Activated naive CD4-positive, alpha-beta T cell treated with anti-CD3 and anti-CD28 coated beads for 36 hours (primary cell): Measurements from ENCODE around the gene MAS1. TPM values are rescaled to one million over a fixed set of nuclear protein-coding genes. Genes with fewer than 3 reads are reported as not detected.

Source experiments
- CTCF ChIA-PET: fragments of 350-600 bp; sonication (Branson Sonifier 250); formaldehyde crosslinking; loops from one replicate; lab custom pipeline; 2021; ENCODE audit warnings: antibody characterized with exemption; lab: Charles Lee
- DNase-seq: peaks from one replicate; pipeline ENCODE4 v3.0.0-alpha.2; 2020
- H3K27ac Mint-ChIP-seq: one replicate; pipeline ENCODE4 v1.8.0; 2021; ENCODE audit warnings: mild to moderate bottlenecking, mixed read lengths
- H3K27me3 Mint-ChIP-seq: one replicate; pipeline ENCODE4 v1.8.0; 2021; ENCODE audit warnings: low read depth, mixed read lengths
- H3K36me3 Mint-ChIP-seq: one replicate; pipeline ENCODE4 v1.8.0; 2021; ENCODE audit warnings: low read depth, mixed read lengths
- H3K4me1 Mint-ChIP-seq: one replicate; pipeline ENCODE4 v1.8.0; 2021; ENCODE audit warnings: low read depth, mixed read lengths
- H3K4me3 Mint-ChIP-seq: one replicate; pipeline ENCODE4 v1.8.0; 2021; ENCODE audit warnings: mild to moderate bottlenecking, moderate library complexity, mixed read lengths
- H3K9me3 Mint-ChIP-seq: one replicate; pipeline ENCODE4 v1.8.0; 2021; ENCODE audit warnings: mixed read lengths
- intact Hi-C: fragments of 100-400 bp; cut with micrococcal nuclease; formaldehyde crosslinking; loops from one replicate; pipeline ENCODE4 v1.15.1; 2023
- total RNA-seq, 2 experiments: library from RNA; stranded (reverse); gene quantifications; one replicate each; pipeline ENCODE4 v1.2.3, GENCODE V29; 2021

The MAS1 gene
- total RNA-seq, 2 experiments from 2014 or later: not detected

- H3K27me3 Mint-ChIP-seq: peaks cover 8% of the 10 kb centered on the region
- H3K4me3 Mint-ChIP-seq: no peak overlapping the region
- no peaks in the 10 kb centered on the region for H3K9me3 Mint-ChIP-seq
- intact Hi-C loops: no loop called here
- CTCF ChIA-PET: interaction anchor here (0.7 kb wide), 1 partner anchor 19 kb away, joined by 3 read pairs; no protein-coding TSS in a partner anchor
- DNase-seq: no peak
- H3K27ac Mint-ChIP-seq: no peak overlapping the region
- no peaks in the 10 kb centered on the region for H3K4me1 Mint-ChIP-seq
- no peaks in the 10 kb centered on the region for H3K36me3 Mint-ChIP-seq
Observed at GRCh38 chr6:159886270-159886669, 4.5 kb upstream of the MAS1 start.

- no peak overlapping the region for H3K4me3 Mint-ChIP-seq
- peaks cover 8% of the 10 kb centered on the region for H3K27me3 Mint-ChIP-seq
- no peak for DNase-seq
- H3K9me3 Mint-ChIP-seq: no peaks in the 10 kb centered on the region
- H3K27ac Mint-ChIP-seq: no peak overlapping the region
- H3K36me3 Mint-ChIP-seq: no peaks in the 10 kb centered on the region
- intact Hi-C loops: no loop called here
- H3K4me1 Mint-ChIP-seq: no peaks in the 10 kb centered on the region
- CTCF ChIA-PET: interaction anchor here (0.7 kb wide), 1 partner anchor 18 kb away, joined by 3 read pairs; no protein-coding TSS in a partner anchor
Observed at GRCh38 chr6:159887146-159887545, 3.6 kb upstream of the MAS1 start.

GRCh38 chr6:159887761-159888160 lies 3.0 kb upstream of the MAS1 start:
- Mint-ChIP-seq H3K4me3 (no peak overlapping the region), H3K36me3 (no peaks in the 10 kb centered on the region), H3K27me3 (peaks cover 8% of the 10 kb centered on the region), H3K27ac (no peak overlapping the region), H3K4me1 (no peaks in the 10 kb centered on the region), H3K9me3 (no peaks in the 10 kb centered on the region)
- no peak for DNase-seq
- CTCF ChIA-PET: no interaction called here
- intact Hi-C loops: no loop called here

DNA sequence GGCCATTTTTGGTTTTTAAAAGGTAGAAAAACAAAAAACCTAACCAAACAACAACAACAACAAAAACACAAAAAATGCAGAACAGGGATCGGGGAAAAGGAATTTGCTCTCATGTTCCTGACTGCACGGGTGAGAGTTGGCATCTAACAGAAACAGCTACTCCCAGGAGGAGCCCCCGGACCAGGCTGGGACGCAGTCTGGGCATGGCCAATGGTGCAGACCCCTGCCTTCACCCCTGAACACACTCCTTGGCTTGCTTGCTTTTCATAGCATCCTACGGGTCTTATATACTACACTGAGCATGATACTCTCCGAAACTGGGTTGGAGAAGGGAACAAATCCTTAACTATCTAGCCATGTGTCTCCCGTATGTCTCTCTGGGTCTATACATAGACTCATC lies 587 bp upstream of the MAS1 start:
- H3K27me3 Mint-ChIP-seq: peaks cover 11% of the 10 kb centered on the region
- CTCF ChIA-PET: no interaction called here

DNA sequence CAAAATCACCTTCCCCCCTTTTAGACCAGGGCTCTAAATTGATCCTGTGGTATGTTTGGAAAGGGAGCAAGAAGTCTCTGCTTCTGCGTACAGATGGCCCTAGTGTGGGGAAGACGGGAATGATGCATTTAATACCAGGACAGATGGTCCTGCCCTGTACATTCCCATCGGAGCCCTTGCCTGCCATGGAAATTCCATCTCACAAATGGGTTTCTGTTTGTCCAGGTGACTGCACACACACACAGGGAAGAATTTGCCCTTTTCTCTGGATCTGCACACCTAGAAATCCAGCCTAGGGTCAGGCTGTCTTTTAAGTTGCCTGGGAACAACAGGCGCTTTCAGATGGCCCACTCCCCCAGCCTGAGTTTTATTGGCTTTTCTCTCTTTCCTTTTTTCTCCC lies 1.3 kb downstream of the MAS1 start:
- Mint-ChIP-seq H3K27ac (no peak overlapping the region), H3K9me3 (no peaks in the 10 kb centered on the region), H3K27me3 (peaks cover 11% of the 10 kb centered on the region), H3K36me3 (no peaks in the 10 kb centered on the region), H3K4me3 (no peak overlapping the region), H3K4me1 (no peaks in the 10 kb centered on the region)
- DNase-seq: no peak
- CTCF ChIA-PET: no interaction called here
- intact Hi-C loops: no loop called here

More for the DNA sequence above, 587 bp upstream of the MAS1 start:
- DNase-seq: no peak
- no peaks in the 10 kb centered on the region for H3K4me1 Mint-ChIP-seq
- no peak overlapping the region for H3K4me3 Mint-ChIP-seq
- H3K27ac Mint-ChIP-seq: no peak overlapping the region
- no peaks in the 10 kb centered on the region for H3K9me3 Mint-ChIP-seq
- intact Hi-C loops: no loop called here
- no peaks in the 10 kb centered on the region for H3K36me3 Mint-ChIP-seq

DNA sequence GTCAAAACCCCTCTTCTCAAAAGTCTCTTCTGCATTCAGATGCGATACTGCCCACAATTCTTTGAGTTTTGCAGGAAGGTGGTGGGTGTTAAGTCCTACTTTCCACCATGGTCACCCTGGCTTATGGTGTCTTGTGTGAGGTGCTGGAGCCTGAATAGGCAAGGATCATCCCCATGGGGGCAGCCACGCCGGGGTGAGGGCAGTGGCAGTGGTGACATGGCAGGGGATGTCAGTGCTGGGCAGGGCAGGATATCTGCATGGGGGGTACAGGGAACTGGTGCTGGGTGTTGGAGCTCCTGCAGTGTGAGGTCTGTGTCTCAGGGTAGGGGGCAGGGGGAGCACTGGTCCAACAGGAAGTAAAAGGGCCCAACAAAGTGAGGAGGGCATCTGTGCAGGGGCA lies 2.3 kb downstream of the MAS1 start:
- Mint-ChIP-seq H3K36me3 (no peaks in the 10 kb centered on the region), H3K9me3 (no peaks in the 10 kb centered on the region), H3K27ac (no peak overlapping the region), H3K4me1 (no peaks in the 10 kb centered on the region), H3K27me3 (peaks cover 11% of the 10 kb centered on the region), H3K4me3 (no peak overlapping the region)
- CTCF ChIA-PET: no interaction called here
- intact Hi-C loops: no loop called here
- DNase-seq: no peak

- H3K27me3 Mint-ChIP-seq: peaks cover 9% of the 10 kb centered on the region
- H3K4me3 Mint-ChIP-seq: no peak overlapping the region
- H3K4me1 Mint-ChIP-seq: no peaks in the 10 kb centered on the region
- no peaks in the 10 kb centered on the region for H3K9me3 Mint-ChIP-seq
- no peaks in the 10 kb centered on the region for H3K36me3 Mint-ChIP-seq
- intact Hi-C loops: no loop called here
- CTCF ChIA-PET: no interaction called here
- H3K27ac Mint-ChIP-seq: no peak overlapping the region
- no peak for DNase-seq
Observed at GRCh38 chr6:159894991-159895390, 4.2 kb downstream of the MAS1 start.

GRCh38 chr6:159897603-159898002 lies 6.8 kb downstream of the MAS1 start:
- H3K27ac Mint-ChIP-seq: no peak overlapping the region
- no peaks in the 10 kb centered on the region for H3K4me1 Mint-ChIP-seq
- H3K36me3 Mint-ChIP-seq: no peaks in the 10 kb centered on the region
- intact Hi-C loops: no loop called here
- H3K4me3 Mint-ChIP-seq: no peak overlapping the region
- peaks cover 2% of the 10 kb centered on the region for H3K27me3 Mint-ChIP-seq
- CTCF ChIA-PET: interaction anchor here (0.7 kb wide), 1 partner anchor 145 kb away, joined by 4 read pairs; no protein-coding TSS in a partner anchor
- no peaks in the 10 kb centered on the region for H3K9me3 Mint-ChIP-seq
- DNase-seq: no peak

DNA sequence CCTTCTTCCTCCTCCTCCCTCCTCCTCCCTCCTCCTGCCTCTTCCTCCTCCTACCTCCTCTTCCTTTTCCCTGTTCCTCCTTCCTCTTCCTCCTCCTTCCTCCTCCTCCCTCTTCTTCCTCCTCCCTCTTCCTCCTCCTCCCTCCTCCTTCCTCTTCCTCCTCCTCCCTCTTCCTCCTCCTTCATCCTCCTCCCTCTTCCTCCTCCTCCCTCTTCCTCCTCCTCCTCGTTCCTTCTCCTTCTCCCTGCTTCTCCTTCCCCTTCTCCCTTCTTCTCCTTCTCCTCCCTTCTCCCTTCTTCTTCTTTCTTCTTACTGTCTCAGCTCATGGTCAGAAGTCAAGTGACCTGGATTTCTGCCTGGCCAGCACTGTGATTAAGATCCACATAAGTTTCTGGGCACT lies 7.7 kb downstream of the MAS1 start:
- H3K27ac Mint-ChIP-seq: no peak overlapping the region
- H3K36me3 Mint-ChIP-seq: no peaks in the 10 kb centered on the region
- DNase-seq: no peak
- H3K4me1 Mint-ChIP-seq: no peaks in the 10 kb centered on the region
- CTCF ChIA-PET: interaction anchor here (0.6 kb wide), 1 partner anchor 1207 kb away, joined by 4 read pairs; no protein-coding TSS in a partner anchor
- H3K27me3 Mint-ChIP-seq: no peaks in the 10 kb centered on the region
- H3K4me3 Mint-ChIP-seq: no peak overlapping the region
- H3K9me3 Mint-ChIP-seq: no peaks in the 10 kb centered on the region
- intact Hi-C loops: no loop called here

DNA sequence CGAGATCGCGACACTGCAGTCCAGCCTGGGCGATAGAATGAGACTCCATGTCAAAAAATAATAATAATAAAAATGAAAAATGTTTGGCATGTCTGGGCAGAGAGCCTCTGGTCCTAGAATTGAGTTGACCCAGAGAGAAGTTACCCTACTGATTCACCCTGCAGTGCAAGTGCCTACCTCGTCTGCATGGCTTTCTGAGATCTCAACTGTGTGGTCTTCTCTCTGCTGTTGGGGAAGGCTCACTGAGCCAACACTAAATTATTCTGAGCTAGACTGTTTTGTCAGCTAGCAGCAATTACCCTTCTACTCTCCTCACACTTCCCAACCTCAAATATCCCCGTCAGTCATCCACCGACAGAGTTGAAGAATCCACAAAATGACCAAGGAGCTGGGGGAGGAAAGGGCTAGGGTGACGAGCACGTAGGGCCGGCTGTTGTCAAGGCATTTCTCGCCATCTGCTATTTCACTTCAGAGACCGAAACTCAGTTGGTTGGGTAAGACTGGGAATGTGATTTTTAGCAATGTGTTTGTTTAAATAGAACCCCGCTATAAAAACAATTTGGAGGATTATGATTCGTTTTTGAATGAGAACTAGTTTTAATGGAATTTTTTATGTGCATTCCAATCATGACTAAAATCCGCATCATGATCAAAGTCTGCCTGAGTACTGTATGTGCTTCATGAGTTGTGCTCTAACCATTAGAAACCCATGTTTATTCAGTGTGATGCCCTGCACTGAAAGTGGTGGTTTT lies 9.4 kb downstream of the MAS1 start:
- no peak for DNase-seq
- H3K9me3 Mint-ChIP-seq: no peaks in the 10 kb centered on the region
- H3K27ac Mint-ChIP-seq: no peak overlapping the region
- H3K4me3 Mint-ChIP-seq: no peak overlapping the region
- CTCF ChIA-PET: no interaction called here
- intact Hi-C loops: no loop called here
- H3K36me3 Mint-ChIP-seq: no peaks in the 10 kb centered on the region
- no peaks in the 10 kb centered on the region for H3K27me3 Mint-ChIP-seq
- H3K4me1 Mint-ChIP-seq: no peaks in the 10 kb centered on the region

GRCh38 chr6:159902620-159903019 lies 11.8 kb downstream of the MAS1 start:
- no peaks in the 10 kb centered on the region for H3K4me1 Mint-ChIP-seq
- no peaks in the 10 kb centered on the region for H3K9me3 Mint-ChIP-seq
- CTCF ChIA-PET: no interaction called here
- DNase-seq: no peak
- no peak overlapping the region for H3K27ac Mint-ChIP-seq
- H3K27me3 Mint-ChIP-seq: no peaks in the 10 kb centered on the region
- H3K36me3 Mint-ChIP-seq: no peaks in the 10 kb centered on the region
- intact Hi-C loops: no loop called here
- H3K4me3 Mint-ChIP-seq: no peak overlapping the region

DNA sequence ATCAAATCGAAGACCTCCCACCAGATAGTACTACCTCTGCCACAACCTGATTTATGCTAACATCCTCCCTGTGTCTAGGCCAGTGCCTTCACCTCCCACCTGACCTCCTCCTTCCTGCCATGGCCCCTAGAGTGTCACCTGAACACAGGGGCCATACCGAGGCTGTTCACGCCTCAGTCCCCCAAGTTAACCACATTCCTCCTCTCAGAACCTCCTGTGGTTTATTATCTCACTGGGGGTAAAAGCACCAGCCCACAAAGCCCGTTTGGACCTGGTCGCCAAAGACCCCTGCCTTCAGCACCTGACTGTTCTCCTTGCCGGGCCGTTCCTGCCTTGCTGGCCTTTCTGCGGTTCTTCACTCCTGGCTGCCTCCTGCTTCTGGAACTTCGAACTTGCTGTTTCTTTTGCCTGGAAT lies 13.7 kb downstream of the MAS1 start:
- Mint-ChIP-seq H3K36me3 (no peaks in the 10 kb centered on the region), H3K4me1 (no peaks in the 10 kb centered on the region), H3K4me3 (no peak overlapping the region), H3K9me3 (no peaks in the 10 kb centered on the region), H3K27ac (no peak overlapping the region), H3K27me3 (no peaks in the 10 kb centered on the region)
- intact Hi-C loops: no loop called here
- no peak for DNase-seq
- CTCF ChIA-PET: no interaction called here

DNA sequence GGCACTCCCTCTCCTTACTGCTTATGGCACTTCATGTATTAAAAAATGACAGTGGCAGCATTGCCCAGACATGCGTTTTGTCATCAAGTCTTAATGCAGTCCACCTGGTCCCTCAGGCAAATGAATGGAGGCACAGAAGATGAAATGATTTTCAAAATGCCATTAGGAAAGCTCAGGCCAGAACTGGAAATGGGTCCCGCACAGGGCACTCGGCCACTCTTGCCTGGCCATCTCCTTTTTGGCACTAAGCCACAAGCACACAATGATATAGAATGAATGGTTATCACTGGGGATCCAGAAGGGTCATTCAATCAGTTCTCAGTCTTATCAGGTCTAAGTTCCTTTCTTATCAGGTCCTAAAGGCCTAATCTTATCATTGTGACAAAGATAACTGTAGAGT lies 15.6 kb downstream of the MAS1 start:
- no peak overlapping the region for H3K4me3 Mint-ChIP-seq
- no peaks in the 10 kb centered on the region for H3K9me3 Mint-ChIP-seq
- DNase-seq: no peak
- intact Hi-C loops: no loop called here
- CTCF ChIA-PET: no interaction called here
- no peaks in the 10 kb centered on the region for H3K4me1 Mint-ChIP-seq
- H3K36me3 Mint-ChIP-seq: no peaks in the 10 kb centered on the region
- H3K27ac Mint-ChIP-seq: no peak overlapping the region
- H3K27me3 Mint-ChIP-seq: peaks cover 10% of the 10 kb centered on the region
